ENCODE results near the gene ANK2.
"Not testable (repeated sequence)": the region's sequence is repeated elsewhere in the genome, so short reads cannot be mapped to it uniquely, and the experiment has no call there.

ANK2 gene

GRCh38 chr4:113209652-113210320, 160.3 kb downstream of the ANK2 start:
- DNase-seq (ENCODE audit: low spot score): no peak

GRCh38 chr4:113212613-113213012, 163.2 kb downstream of the ANK2 start:
- DNase-seq (ENCODE audit: low spot score): no peak

- DNase-seq (ENCODE audit: low spot score): peak; percentile 10
These were observed 172.5 kb downstream of the ANK2 start for GRCh38 chr4:113221990-113222389.

- peak; percentile 56 for DNase-seq (ENCODE audit: low spot score)
These were observed 173.0 kb downstream of the ANK2 start for GRCh38 chr4:113222471-113222870.

- DNase-seq (ENCODE audit: low spot score): peak; percentile 10
These were observed 173.5 kb downstream of the ANK2 start for GRCh38 chr4:113223001-113223400.

- DNase-seq (ENCODE audit: low spot score): no peak
These were observed 182.7 kb downstream of the ANK2 start for GRCh38 chr4:113232194-113232593.

- DNase-seq (ENCODE audit: low spot score): no peak
These were observed 187.5 kb downstream of the ANK2 start for GRCh38 chr4:113236916-113237315.

- DNase-seq (ENCODE audit: low spot score): no peak
These were observed 193.9 kb downstream of the ANK2 start for GRCh38 chr4:113243312-113243711.

GRCh38 chr4:113244747-113245146, 195.3 kb downstream of the ANK2 start:
- DNase-seq (ENCODE audit: low spot score): not testable (repeated sequence)

- no peak for DNase-seq (ENCODE audit: low spot score)
These were observed 198.9 kb downstream of the ANK2 start for GRCh38 chr4:113248320-113248719.

GRCh38 chr4:113255628-113256027, 206.2 kb downstream of the ANK2 start:
- DNase-seq (ENCODE audit: low spot score): no peak

GRCh38 chr4:113256946-113257345, 207.5 kb downstream of the ANK2 start:
- peak; percentile 73 for DNase-seq (ENCODE audit: low spot score)

GRCh38 chr4:113260688-113261087, 211.2 kb downstream of the ANK2 start:
- DNase-seq (ENCODE audit: low spot score): peak; percentile 27

GRCh38 chr4:113263274-113263673, 213.8 kb downstream of the ANK2 start:
- DNase-seq (ENCODE audit: low spot score): no peak

- DNase-seq (ENCODE audit: low spot score): no peak
These were observed 221.3 kb downstream of the ANK2 start for GRCh38 chr4:113270520-113271319.

- no peak for DNase-seq (ENCODE audit: low spot score)
These were observed 223.1 kb downstream of the ANK2 start for GRCh38 chr4:113272523-113272922.

- no peak for DNase-seq (ENCODE audit: low spot score)
These were observed 224.3 kb downstream of the ANK2 start for GRCh38 chr4:113273721-113274220.

- DNase-seq (ENCODE audit: low spot score): peak; percentile 39
These were observed 227.2 kb downstream of the ANK2 start for GRCh38 chr4:113276464-113277170.

- DNase-seq (ENCODE audit: low spot score): peak; percentile 79
These were observed 229.0 kb downstream of the ANK2 start for GRCh38 chr4:113278324-113278934.

GRCh38 chr4:113285501-113285900, 236.0 kb downstream of the ANK2 start:
- DNase-seq (ENCODE audit: low spot score): no peak

GRCh38 chr4:113288257-113288656, 238.8 kb downstream of the ANK2 start:
- DNase-seq (ENCODE audit: low spot score): no peak

- no peak for DNase-seq (ENCODE audit: low spot score)
These were observed 239.2 kb downstream of the ANK2 start for GRCh38 chr4:113288696-113289095.
